GM19035 (cell line): ENCODE data around the gene COX8A.

Experiments used
- ATAC-seq: cut with Tn5 transposase; IDR thresholded peaks from one replicate; pipeline ENCODE4 v1.9.1; 2021; ENCODE audit not compliant: unreplicated experiment

Gene COX8A

DNA sequence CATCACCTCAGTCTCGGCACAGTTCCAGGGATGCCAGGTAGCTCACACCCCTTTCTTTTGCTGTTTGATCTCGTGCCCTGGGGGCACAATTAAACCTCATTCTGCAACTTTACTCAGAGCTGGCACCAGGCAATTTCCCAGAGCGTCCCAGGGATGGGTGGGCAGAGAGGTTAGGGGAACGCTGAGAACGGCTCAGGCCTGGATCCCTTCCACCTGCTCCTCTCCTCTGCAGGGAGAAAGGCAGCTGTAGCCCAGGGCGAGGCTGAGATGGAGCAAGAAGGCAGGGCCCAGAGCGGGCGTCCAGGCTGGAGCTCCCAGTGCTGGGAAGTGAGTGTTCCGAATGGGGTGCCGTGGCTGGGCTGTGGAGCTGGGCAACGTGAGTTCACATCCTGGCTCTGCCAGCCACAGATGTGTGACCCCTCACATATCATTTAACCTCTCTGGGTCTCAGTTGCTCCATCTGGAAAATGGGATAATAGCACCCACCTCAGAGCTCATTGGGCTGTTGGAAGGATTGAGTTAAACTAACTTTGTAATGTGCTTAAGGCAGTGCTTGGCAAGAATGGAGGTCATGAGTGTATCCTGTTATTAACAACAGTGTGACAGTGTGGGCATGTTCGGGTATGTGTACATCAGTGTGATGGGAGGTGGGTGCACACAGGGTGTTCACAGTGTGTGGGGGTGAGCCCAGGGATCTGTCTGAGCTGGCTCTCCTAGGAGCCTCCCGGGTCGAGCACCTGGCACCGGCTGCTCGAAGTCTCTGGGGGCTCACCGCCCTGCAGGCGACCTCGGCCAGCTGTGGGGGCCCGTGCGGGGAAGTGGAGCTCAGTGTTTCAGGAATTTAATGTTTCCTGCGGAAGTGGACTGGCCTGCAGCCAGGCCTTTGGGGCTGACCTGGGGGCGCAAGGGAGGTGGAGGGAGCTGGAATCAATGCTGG, 27.3 kb downstream of the COX8A start:
- ATAC-seq, result no peak

DNA sequence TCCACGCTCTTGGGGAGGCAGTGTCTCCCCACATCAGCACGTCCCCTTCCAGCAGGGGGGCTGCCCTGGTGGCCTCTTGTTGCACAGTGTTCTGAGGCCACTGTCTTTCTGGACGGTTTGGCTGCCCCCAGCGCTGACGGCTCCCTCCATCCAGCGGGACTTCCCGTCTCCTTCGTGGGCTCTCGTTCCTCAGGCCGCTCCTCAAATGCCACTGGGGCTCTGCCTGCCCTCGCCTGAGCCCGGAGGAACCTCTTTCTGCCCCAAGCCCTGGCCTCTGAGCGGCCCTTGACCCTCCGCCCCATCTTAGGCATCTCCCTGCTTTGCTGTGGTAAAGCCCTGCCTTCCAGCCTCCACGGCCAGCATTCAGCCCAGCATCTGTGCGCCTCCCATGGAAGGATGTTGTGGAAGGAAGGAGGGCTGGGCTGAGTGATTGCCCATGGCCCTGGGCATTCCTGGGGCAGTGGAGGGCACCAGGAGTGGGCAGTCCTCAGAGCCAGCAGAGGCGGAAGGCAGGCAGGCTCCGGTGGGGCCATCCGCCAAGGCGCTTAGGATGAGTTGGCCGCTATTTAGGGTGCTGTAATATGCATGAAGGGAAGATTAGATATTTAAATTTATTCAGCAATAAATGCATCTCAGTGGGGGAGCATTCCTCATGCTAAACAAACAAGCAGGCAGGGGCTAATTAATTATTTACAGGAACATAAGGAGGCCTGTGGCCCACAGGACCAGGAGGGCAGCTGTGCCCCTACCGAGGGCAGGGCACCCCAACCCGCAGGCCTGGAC, 29.6 kb downstream of the COX8A start:
- no peak for ATAC-seq

DNA sequence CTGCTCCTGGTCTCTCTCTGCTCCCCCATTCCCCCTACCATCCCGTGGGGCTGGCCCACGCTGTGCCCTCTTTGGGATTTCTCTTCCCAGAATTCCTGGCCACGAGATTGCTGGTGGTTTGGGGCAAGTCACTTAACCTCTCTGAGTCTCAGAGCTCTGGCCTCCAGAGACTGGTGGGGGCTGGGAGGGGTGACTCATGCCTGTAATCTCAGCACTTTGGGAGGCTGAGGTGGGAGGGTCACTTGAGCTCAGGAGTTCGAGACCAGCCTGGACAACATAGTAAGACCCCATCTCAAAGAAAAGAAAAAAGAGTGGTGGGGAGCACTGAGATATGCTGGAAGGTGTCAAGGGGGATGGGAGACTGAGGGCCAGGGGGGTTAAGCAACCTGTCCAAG, 30.2 kb downstream of the COX8A start:
- no peak for ATAC-seq

DNA sequence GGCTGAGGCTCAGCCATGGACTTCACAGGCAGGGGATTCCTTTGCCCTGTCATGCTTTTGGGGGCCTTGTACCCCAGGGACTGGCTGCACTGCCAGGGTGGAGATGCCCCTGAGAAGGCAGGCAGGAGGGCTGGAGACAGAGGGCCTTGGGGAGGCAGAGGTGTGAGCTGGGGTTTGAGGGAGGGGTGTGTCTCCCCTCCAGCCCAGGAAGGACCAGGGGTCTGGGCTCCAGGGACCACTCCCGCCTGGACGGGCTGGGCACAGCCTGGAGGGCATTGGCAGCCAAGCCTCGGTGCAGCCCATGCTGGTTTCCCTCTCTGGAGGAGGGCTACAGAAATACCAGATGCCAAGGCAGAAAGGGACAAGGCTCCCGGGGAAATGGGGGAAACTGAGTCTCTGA, 31.3 kb downstream of the COX8A start:
- ATAC-seq, result no peak

DNA sequence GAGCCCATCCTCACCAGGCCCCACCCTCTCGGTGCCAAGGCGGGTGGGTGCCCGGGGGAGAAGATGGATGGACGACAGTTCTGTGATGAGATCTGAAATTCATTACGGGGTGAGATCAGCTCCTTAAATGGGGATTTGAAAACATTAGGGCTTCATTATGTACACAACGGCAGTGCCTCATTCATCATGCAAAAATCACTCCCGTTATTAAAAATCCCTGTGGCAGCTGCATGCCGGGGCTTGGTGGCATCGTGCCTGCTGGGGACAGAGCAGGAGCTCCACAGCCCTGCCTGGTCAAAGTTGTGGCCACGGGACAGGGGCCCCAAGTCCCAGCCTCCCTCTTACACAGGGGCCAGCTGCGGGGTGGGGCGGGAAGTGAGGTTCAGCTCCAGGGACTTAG, 32.0 kb downstream of the COX8A start:
- ATAC-seq, result no peak

DNA sequence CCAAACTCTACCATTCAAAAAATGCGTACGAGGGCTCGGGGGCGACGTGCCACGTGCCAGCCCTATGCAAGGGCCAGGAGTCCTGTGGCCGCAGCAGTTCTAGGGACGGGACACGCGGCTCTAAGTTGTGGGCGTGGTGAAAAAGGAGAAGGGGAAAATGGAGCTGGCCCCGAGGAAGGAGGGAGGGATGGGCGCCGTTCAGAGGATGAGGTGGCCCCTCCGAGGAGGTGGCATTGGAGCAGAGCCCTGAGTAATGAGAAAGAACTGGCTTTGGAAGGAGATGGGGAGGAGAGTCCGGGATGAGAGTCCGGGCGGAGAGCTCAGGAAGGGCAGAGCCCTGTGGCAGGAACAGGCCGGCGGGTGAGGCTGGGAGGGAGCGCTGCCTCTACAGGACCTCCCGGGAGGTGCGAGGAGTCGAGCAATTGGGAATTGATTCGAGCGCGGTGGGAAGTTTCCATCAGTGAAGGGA, 32.8 kb downstream of the COX8A start:
- no peak for ATAC-seq

DNA sequence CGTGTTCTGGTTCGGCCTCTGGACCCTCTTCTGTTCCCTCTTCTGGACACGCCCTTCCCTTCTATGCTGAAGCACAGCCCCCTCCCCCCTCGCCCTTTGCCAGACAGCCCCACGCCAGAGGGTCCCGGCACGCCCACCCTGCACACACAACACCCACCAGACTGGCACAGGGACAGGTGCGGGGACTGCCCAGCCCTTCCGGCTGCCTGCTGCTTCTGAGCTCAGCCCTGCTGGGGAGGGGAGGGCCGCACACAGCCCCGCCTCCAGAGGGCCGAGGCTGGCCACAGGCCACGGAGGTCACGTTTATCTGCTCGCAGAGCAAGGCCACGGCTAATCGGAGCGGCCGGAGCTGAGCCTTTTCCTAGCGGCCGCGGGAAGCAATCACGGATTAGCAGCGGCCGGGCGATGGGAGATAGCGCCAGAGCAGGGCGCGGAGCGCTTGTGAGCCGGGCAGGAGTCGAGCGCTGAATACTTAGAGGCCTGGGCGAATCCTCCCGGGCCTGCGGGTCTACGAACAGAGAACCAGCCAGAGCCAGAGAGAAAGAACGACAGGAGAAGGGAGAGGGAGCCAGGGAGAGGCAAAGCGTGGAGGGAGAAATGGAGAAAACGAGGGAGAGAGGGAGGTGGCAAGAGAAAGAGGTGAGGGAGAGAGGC, 33.3 kb downstream of the COX8A start:
- no peak for ATAC-seq

DNA sequence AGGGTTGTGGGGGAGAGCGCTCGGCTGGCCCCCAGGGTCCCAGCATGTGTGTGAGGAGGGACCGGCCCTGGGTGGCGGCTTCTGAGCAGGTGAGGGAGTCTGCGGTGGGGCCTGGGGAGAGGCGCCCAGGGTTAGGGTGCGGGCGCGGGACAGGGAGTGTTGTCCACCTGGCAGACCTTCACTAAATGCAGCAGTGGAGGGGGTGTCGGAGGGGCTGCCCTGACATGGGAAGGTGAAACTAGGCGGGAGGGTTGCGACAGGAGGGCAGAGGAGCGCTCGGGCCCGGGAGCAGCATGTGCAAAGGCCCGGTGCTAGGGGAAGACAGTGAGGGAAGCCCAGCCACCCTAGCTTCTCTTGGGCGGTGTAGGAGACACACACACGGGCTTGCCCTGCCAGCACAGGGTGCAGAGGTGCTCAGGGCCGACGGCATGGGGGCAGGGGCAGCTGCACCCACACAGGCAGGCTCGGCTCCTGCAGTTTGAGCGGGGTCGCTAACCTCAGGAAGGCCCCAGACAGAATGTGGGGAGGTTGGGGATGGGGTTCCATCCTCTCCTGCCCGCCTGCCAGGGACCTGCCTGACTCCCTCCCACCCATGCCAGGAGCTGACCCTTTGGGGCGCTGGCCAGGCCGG, 34.0 kb downstream of the COX8A start:
- ATAC-seq, result no peak

DNA sequence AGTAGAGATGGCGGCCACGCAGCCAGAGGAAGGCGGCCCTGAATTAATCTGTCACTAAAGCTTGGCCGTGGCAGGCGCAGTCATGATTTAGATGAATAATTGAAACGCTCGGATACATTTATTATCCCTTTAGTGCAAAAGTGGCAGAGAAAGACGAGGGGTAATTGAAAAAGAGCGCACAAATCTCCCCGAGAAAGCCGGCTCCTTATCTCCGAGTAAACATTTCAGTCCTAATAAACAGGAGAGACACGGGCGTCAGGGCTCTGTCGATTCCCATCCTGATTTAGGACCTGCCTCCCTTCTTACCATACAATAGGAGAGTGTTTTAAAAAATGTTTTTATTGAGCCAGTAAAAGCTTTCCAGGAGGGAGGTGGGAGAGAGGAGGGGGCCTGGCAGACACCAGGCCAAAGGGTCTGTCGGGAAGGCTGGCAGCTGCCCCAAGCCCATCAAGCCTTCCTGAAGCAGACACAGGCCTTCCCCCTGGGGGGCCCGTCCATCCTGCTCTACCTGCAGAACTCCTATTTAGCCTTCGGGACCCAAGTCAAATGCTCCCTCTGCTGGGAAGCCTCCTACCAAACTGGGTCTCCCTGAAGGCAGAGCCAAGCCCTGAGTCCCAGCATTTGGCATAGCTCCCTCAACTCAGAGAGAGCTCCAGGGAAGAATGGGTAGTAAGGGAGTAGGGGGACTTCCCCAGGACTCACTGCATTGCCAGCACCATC, 34.7 kb downstream of the COX8A start:
- ATAC-seq, result no peak

DNA sequence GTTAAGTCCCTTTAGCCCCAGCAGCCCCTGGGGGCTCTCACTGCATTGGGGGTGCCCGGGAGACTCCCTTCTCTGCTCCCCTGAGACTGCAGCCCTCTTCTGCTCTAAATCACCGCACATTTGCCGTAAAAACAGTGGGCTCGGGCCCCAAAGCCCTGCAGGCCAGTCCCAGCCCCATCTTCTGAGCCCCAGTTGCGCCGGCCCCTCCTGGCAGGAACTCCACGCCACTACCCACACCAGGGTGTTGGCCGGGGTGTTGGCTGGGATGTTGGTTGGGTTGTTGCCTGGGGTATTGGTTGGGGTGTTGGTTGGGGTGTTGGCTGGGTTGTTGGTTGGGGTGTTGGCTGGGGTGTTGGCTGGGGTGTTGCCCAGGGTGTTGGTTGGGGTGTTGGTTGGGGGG, 35.3 kb downstream of the COX8A start:
- no peak for ATAC-seq

DNA sequence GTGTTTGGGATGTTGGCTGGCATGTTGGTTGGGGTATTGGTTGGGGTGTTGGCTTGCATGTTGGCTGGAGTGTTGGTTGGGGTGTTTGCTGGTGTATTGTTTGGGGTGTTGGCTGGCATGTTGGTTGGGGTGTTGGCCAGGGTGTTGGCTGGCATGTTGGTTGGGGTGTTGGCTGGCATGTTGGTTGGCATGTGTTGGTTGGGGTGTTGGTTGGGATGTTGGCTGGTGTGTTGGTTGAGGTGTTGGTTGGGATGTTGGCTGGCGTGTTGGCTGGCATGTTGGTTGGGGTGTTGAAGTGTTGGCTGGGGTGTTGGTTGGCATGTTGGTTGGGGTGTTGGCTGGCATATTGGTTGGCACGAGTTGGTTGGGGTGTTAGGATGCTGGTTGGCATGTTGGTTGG, 36.4 kb downstream of the COX8A start:
- ATAC-seq, result no peak

DNA sequence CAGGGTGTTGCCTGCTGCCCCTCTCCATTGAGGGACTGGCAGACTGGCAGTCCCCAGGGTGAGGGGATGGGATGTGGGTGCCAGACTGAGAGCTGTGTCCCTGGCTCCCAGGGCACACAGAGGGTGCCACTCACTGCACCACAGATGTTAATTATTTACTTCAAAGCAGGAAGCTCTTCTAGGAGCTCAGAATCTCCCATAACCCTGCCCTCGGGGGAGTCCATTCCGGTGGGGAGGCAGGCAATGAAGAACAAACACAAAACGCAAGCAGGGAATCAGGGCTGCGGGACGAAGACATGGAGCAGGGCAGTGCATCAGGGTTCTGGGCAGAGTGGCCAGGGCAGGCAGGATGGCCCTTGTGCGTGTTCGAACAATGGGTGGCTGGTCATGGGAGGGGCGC, 37.0 kb downstream of the COX8A start:
- no peak for ATAC-seq

DNA sequence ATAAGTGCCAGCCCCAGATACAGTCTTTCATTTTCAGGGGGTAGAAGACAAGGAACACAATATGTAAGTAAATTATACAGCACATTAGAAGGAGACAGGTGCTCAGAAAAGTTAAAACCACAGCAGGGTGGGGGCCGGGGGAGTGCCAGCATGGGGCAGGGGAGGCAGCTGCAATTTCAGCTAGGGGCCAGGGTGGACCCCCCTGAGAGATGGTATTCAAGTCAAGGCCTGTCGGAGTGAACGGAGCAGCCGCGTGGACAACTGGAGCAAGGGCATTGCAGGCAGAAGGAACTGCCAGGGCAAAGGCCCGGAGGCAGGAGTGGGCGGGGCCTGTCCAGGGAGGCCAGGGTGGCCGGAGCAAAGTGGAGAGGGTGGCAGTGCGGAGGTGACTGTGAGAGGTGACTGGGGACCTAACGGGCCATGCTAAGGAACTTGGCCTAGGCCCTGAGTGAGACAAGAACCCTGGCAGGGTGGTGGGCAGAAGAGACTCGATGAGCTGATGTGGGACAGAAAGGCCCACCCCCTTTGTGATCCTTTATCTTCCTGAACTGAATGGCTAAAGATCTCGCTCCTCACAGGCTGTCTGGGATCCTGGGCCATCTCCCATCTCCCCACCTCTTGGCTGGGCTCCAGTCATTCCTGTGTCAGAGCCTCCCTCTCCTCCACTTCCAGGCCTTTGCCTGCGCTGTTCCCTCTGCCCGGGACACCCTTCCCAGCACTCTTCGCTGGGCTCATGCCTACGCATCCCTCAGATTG, 38.9 kb downstream of the COX8A start:
- no peak for ATAC-seq

DNA sequence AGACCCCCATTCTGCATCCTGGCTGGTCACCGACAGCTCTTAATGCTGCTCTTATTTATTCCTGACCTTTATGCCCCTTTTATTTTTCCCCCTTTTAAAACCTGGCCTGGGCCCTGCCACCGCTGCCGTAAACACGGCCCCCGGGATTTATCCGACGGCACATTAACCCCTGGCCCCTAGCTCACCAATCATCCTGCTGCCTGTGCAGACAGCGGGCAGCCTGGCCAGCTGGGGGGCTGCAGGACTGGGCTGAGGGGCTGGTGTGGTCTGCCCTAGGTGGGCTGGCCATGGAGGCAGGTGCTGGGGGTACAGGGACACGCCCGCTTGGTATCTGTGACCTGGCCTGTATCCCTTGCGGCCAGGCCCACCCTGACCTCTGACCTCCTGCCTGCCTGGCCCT, 39.9 kb downstream of the COX8A start:
- no peak for ATAC-seq

DNA sequence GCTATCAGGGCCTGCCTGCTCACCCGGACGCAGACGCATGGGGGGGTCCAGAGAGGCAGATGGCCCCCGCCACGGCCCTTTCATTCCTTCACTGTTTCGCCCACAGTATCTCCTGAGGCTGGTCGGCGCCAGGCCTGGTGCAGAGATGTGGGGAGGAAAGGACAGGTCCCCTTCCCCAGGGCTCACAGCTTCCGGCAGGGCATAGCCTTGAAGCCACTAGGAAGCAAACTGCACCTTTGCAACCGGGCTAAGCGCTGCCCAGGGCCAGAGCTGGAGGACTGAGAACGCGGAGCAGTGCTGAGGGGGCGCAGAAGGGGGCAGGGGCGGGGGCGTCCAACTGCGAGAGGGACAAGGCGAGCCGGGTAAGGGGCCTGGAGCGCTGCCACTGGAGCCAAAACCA, 41.1 kb downstream of the COX8A start:
- no peak for ATAC-seq

DNA sequence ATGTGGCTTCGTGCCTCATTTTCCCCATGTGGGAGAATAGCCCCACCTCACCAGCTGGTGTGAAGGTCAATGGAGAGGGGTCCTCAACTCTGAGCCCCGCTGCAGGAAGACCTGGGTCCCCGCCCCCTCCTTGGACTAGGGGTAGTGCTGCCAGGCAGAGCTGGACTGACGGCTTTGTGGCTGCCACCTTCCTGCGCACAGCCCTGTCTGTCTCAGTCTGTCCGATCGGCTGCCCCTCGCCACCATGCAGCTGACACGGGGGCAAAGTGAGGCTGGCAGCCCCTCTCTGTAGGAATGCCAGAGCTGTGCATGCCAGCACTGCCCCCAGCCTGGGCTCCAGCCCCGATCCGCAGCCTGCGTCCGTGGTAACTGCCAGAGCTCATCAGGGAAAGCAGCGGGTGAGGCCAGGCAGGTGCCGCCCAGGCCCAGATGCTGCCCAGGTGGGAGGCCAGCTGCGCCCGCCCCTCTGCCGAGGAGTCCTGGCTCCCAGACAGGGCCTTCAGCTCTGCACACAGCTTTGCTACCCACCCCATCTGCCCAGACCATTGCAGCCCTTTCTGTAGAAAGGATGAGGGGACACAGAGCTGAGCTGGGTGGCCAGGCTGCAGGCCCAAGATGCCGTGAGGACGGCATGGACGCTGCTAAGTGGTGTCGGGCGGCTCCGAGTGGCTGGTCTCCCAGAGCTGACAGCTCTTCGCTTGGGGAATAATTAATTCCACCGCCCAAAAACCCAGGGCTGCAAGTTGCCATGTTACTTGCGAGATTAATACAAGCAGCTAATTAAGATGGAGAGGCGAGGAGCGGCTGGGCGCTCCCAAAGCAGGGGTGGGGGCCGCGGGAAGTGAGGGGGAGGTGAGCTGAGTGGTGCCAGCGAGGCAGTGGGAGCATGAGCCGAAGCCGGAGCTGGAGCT, 41.8 kb downstream of the COX8A start:
- no peak for ATAC-seq

DNA sequence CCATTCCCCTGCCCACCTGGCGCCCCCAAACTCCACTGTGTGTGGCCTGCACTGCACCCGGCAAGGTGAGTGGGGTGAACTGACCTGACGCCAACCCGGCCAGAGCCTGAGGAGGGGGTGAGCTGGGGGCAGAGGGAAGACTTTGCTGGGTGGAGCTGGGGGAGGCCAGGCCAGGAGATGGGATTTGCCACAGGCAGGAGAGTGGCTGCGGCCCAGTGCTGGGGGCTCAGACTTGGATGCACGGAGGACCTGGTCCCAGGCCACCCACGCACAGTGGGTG, 43.5 kb downstream of the COX8A start:
- no peak for ATAC-seq

DNA sequence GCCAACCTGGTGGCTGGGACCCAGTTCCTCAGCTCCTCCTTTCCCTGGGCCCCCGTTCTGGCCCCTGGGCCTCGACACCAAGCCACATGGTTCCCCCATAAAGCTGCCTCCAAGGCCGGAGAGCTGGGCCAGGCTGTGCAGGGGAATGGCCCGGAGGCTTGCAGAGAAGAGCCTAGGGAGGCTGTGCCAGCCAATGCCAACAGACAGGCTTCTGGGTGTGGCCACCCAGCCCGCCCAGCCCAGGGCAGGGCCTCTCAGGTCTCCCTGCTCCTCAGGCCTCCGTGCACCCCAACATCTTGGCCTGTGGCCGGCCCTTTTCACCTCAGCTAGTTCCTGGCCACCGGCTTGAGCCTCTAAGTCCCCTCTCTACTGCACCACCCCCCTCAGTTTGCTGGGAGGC, 43.9 kb downstream of the COX8A start:
- ATAC-seq, result no peak
